Gastroesophageal sphincter (tissue), 4 donors: ENCODE results near the gene YIPF6. TPM values are rescaled to one million over a fixed set of nuclear protein-coding genes. Genes with fewer than 3 reads are reported as not detected.

Experiments
- ATAC-seq: fragments of 150-250 bp; one replicate; pipeline ENCODE4 v1.9.1; 2016; ENCODE audit warnings: mild to moderate bottlenecking, moderate library complexity
- H3K27ac ChIP-seq, 4 donors: fragments of 200-600 bp; sonication (generic) in 3 of 4; 1 replicate in 3 of 4; 2 replicates in 1 of 4; pipeline ENCODE4 v1.5.1; 2016 to 2019
- H3K27me3 ChIP-seq: fragments of 200-600 bp; sonication (generic); one replicate; pipeline ENCODE4 v1.5.1; 2019
- H3K36me3 ChIP-seq, 2 donors: fragments of 200-600 bp; sonication (generic); one replicate each; pipeline ENCODE4 v1.5.1; 2019; ENCODE audit warnings: control low read depth in 1 of 2
- H3K4me1 ChIP-seq, 3 donors: fragments of 200-600 bp; sonication (generic); 1 replicate in 2 of 3; 2 replicates in 1 of 3; pipeline ENCODE4 v1.5.1; 2016 to 2019; ENCODE audit warnings: control low read depth in 2 of 3
- H3K4me3 ChIP-seq, 2 donors: fragments of 200-600 bp; sonication (generic); one replicate each; pipeline ENCODE4 v1.5.1; 2019; ENCODE audit warnings: mild to moderate bottlenecking in 1 of 2, moderate library complexity in 1 of 2
- H3K9me3 ChIP-seq, 3 donors: fragments of 200-600 bp; sonication (generic); one replicate each; pipeline ENCODE4 v1.5.1; 2017 to 2019; ENCODE audit warnings: control low read depth in 2 of 3
- CTCF ChIP-seq, 4 experiments: fragments of 200-600 bp in 2 of 4; fragments of 450-650 bp in 2 of 4; sonication (generic) in 1 of 4; IDR thresholded peaks; one replicate each; pipeline ENCODE4 v1.5.1; 2017 to 2019; ENCODE audit warnings: antibody characterized with exemption in 4 of 4, mild to moderate bottlenecking in 2 of 4, moderate library complexity in 2 of 4
- EP300 ChIP-seq: sonication (generic); formaldehyde crosslinking; IDR thresholded peaks from one replicate; pipeline ENCODE4 v1.6.1; 2017; ENCODE audit warnings: antibody characterized with exemption, mild to moderate bottlenecking
- POLR2A ChIP-seq, 2 donors: fragments of 450-650 bp; IDR thresholded peaks; one replicate each; pipeline ENCODE4 v1.6.1; 2017; ENCODE audit warnings: antibody characterized with exemption in 2 of 2, mild to moderate bottlenecking in 2 of 2, moderate library complexity in 1 of 2
- POLR2AphosphoS5 ChIP-seq: sonication (generic); formaldehyde crosslinking; IDR thresholded peaks from one replicate; pipeline ENCODE4 v1.6.1; 2017; ENCODE audit warnings: antibody characterized with exemption
- WGBS, 2 donors: methylation state at CpG; one replicate each; pipeline ENCODE4 v1.1.5; 2018; ENCODE audit warnings: low coverage in 1 of 2; 5-methylcytosine and 5-hydroxymethylcytosine counted together
- small RNA-seq, 4 donors: library from RNA; depleted of rRNA; stranded (forward); fragments of <200 nt; gene quantifications; one replicate each; pipeline ENCODE3, GENCODE V24; 2016
- total RNA-seq, 4 donors: library from RNA; depleted of rRNA; stranded (reverse); fragments of >200 nt; gene quantifications; one replicate each; pipeline ENCODE4 v1.1.0, GENCODE V29; 2016

Gene YIPF6
- total RNA-seq, 4 donors from 2014 or later, result 25.4 to 41.3 (median 37.4) TPM

- H3K36me3 ChIP-seq, result no peaks in the 10 kb centered on the region
- no peak overlapping the region for H3K27ac ChIP-seq
Measured at GRCh38 chrX:68571610-68572311, 72.9 kb downstream of the YIPF6 start.

GRCh38 chrX:68574240-68574639 is 75.4 kb downstream of the YIPF6 start:
- TF ChIP-seq CTCF (IDR thresholded peaks at IDR 0.05), result no peak
- TF ChIP-seq POLR2AphosphoS5, result no peak
- no peak for TF ChIP-seq EP300
- no peak for TF ChIP-seq POLR2A (IDR thresholded peaks at IDR 0.05)
- Histone ChIP-seq H3K27ac (no peak overlapping the region), H3K27me3 (no peaks in the 10 kb centered on the region), H3K36me3 (no peaks in the 10 kb centered on the region), H3K4me1 (no peaks in the 10 kb centered on the region), H3K9me3 (no peaks in the 10 kb centered on the region), H3K4me3 (no peak overlapping the region)
- no CpG with 5 or more reads among the region's 3 CpGs for WGBS, 2 donors
- no peak for ATAC-seq

More at GRCh38 chrX:68571610-68572311, 72.9 kb downstream of the YIPF6 start:
- no peak overlapping the region for H3K4me3 ChIP-seq
- H3K27me3 ChIP-seq, result no peaks in the 10 kb centered on the region
- WGBS, 2 donors, result 45% methylated on average over 1 of the region's 2 CpGs; no CpG with 5 or more reads in 1 of the 2 donors
- no peaks in the 10 kb centered on the region for H3K9me3 ChIP-seq
- no peak for ATAC-seq
- TF ChIP-seq POLR2AphosphoS5 (no peak), CTCF (IDR thresholded peaks at IDR 0.05) (no peak), POLR2A (IDR thresholded peaks at IDR 0.05) (no peak), EP300 (no peak)
- H3K4me1 ChIP-seq, result no peaks in the 10 kb centered on the region

DNA sequence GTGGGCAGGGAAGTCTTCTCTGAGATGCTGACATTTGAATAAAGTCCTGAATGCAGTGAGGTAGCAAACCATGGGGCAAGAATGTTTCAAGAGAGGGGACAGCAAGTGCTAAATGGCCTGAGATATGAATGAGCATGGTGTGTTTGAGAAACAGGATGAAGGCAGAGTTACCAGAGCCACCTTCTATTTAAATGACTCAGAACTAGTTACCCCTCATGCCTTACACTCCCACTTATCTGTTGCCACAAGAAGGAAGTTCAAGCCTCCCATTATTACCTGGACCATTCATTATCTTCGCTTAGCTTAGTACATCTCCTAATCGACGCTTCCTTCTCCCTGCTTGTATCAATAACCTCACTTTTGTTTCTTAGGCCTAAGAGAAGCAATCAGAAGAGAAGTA is 81.0 kb downstream of the YIPF6 start:
- ATAC-seq, result no peak
- H3K27me3 ChIP-seq, result no peaks in the 10 kb centered on the region
- H3K36me3 ChIP-seq, result no peaks in the 10 kb centered on the region
- TF ChIP-seq POLR2A (IDR thresholded peaks at IDR 0.05) (no peak), CTCF (IDR thresholded peaks at IDR 0.05) (no peak), EP300 (no peak), POLR2AphosphoS5 (no peak)
- no peaks in the 10 kb centered on the region for H3K9me3 ChIP-seq
- H3K27ac ChIP-seq, result no peak overlapping the region
- 92% methylated on average over 2 of the region's 3 CpGs; no CpG with 5 or more reads in 1 of the 2 donors for WGBS, 2 donors
- no peaks in the 10 kb centered on the region for H3K4me1 ChIP-seq
- no peak overlapping the region for H3K4me3 ChIP-seq

DNA sequence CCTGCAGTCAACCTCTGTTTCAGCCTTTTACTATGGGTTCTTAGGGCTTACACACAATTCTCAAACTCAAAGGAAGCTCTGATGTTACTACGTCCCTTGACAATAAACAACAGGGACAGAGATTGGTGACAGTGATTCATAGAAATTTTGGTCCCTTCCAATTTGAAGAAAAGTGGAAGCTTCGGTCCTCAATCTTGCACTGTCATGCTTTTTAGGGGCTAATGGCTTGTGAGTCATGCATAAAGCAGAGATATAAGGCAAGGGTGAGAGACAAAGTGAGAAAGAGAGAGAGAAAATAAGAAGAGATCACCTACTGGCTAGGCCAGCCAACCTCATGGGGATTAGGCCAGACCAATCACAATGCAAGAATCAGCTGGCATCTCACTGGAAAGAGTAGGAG is 85.4 kb downstream of the YIPF6 start:
- 70 to 81% methylated on average over 2 of the region's 2 CpGs for WGBS, 2 donors
- Histone ChIP-seq H3K27ac (no peak overlapping the region), H3K4me3 (no peak overlapping the region), H3K27me3 (no peaks in the 10 kb centered on the region), H3K36me3 (no peaks in the 10 kb centered on the region), H3K9me3 (no peaks in the 10 kb centered on the region), H3K4me1 (no peaks in the 10 kb centered on the region)
- no peak for ATAC-seq
- TF ChIP-seq POLR2AphosphoS5 (no peak), CTCF (IDR thresholded peaks at IDR 0.05) (no peak), POLR2A (IDR thresholded peaks at IDR 0.05) (no peak), EP300 (no peak)

Small RNA genes within 50 kb of the gene (small RNA-seq; reads per million reads assigned to genes)
- gene RNU6-245P, result 0 reads per million in 4 donors

Other genes with a start within 250 kb of the YIPF6 start
- 10 to 100 TPM in 2 of 4 donors, 1 to 10 TPM in 2; 6.9 to 14.0 (median 10.2) TPM for gene OPHN1, start 65.6 kb upstream of the YIPF6 start, total RNA-seq
- 10 to 100 TPM in 3 of 4 donors, 1 to 10 TPM in 1; 8.9 to 15.8 (median 10.8) TPM for gene STARD8, start 148.6 kb downstream of the YIPF6 start, total RNA-seq